ENCODE data around the gene PAX5.

DNA sequence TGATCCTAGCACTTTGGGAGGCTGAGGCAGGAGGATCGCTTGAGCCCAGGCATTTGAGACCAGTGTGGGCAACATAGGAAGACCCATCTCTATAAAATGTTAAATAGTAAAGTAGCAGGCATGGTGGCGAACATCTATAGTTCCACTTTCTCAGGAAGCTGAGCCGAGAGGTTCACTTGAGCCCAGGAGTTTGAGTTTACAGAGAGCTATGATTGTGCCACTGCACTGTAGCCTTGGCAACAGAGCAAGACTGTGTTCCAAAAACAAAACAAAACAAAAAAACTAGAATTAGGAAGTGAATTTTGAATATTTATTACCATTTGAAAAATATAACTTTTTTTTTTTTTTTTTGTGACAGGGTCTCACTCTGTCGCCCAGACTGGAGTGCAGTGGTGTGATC is 26.8 kb upstream of the PAX5 start:
- TF ChIP-seq, protein P1, sequence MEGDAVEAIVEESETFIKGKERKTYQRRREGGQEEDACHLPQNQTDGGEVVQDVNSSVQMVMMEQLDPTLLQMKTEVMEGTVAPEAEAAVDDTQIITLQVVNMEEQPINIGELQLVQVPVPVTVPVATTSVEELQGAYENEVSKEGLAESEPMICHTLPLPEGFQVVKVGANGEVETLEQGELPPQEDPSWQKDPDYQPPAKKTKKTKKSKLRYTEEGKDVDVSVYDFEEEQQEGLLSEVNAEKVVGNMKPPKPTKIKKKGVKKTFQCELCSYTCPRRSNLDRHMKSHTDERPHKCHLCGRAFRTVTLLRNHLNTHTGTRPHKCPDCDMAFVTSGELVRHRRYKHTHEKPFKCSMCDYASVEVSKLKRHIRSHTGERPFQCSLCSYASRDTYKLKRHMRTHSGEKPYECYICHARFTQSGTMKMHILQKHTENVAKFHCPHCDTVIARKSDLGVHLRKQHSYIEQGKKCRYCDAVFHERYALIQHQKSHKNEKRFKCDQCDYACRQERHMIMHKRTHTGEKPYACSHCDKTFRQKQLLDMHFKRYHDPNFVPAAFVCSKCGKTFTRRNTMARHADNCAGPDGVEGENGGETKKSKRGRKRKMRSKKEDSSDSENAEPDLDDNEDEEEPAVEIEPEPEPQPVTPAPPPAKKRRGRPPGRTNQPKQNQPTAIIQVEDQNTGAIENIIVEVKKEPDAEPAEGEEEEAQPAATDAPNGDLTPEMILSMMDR (IDR thresholded peaks at IDR 0.05): no peak
- TF ChIP-seq POLR2A (IDR thresholded peaks at IDR 0.05): no peak

Measured in esophagus squamous epithelium (tissue), 4 donors.